ENCODE data around the gene JAZF1.
A peak's percentile ranks its signal among the peaks of the same experiment; 100 is the strongest.

The JAZF1 gene

DNA sequence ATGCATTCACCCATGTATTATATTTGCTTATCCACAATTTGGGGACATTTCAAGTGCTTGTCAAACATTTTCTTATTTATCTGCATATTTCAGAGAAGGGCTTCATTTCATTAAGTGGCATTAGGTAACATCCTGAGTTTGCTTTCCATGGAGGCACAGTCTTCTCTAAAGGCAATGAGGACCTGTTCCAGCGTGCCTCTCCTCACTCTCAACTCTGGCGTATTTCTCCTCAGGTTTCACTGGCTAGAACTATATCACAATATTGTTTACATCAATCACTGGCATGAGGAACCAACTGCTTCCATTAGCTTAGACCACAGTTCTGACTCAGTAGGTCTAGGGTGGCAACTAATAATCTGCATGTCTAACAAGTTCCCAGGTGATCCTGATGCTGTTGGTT, 263.5 kb downstream of the JAZF1 start:
- Histone ChIP-seq H3K4me1 (ENCODE audit: control insufficient read depth, low read length) (peaks cover 56% of the 10 kb centered on the region), H3K4me3 (ENCODE audit: low read length) (no peak overlapping the region), H3K9me3 (ENCODE audit: control insufficient read depth, insufficient read depth, low read length) (no peaks in the 10 kb centered on the region), H3K36me3 (ENCODE audit: control insufficient read depth, low read length) (peaks cover 12% of the 10 kb centered on the region), H3K27me3 (ENCODE audit: control insufficient read depth, low read length) (no peaks in the 10 kb centered on the region), H3K4me2 (ENCODE audit: low read length) (peak overlapping the region; percentile 77), H4K20me1 (ENCODE audit: control insufficient read depth, insufficient read depth, low read depth, low read length) (no peaks in the 10 kb centered on the region), H3K27ac (ENCODE audit: low read depth, low read length) (peak overlapping the region; percentile 62; the same call in 1 of the 2 replicates), H3K9me2 (replicated peaks; ENCODE audit: control insufficient read depth, low read length) (no peaks in the 10 kb centered on the region), H3F3A (ENCODE audit: control insufficient read depth, insufficient read depth) (peaks cover 24% of the 10 kb centered on the region), H3K79me2 (ENCODE audit: control insufficient read depth, low read length) (peaks cover 34% of the 10 kb centered on the region)
- TF ChIP-seq, protein P1, sequence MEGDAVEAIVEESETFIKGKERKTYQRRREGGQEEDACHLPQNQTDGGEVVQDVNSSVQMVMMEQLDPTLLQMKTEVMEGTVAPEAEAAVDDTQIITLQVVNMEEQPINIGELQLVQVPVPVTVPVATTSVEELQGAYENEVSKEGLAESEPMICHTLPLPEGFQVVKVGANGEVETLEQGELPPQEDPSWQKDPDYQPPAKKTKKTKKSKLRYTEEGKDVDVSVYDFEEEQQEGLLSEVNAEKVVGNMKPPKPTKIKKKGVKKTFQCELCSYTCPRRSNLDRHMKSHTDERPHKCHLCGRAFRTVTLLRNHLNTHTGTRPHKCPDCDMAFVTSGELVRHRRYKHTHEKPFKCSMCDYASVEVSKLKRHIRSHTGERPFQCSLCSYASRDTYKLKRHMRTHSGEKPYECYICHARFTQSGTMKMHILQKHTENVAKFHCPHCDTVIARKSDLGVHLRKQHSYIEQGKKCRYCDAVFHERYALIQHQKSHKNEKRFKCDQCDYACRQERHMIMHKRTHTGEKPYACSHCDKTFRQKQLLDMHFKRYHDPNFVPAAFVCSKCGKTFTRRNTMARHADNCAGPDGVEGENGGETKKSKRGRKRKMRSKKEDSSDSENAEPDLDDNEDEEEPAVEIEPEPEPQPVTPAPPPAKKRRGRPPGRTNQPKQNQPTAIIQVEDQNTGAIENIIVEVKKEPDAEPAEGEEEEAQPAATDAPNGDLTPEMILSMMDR (IDR thresholded peaks at IDR 0.05; ENCODE audit: low read depth, low read length, poor library complexity, severe bottlenecking): no peak
- no peak for TF ChIP-seq EZH2phosphoT487 (IDR thresholded peaks at IDR 0.05; ENCODE audit: borderline replicate concordance, low read length)

DNA sequence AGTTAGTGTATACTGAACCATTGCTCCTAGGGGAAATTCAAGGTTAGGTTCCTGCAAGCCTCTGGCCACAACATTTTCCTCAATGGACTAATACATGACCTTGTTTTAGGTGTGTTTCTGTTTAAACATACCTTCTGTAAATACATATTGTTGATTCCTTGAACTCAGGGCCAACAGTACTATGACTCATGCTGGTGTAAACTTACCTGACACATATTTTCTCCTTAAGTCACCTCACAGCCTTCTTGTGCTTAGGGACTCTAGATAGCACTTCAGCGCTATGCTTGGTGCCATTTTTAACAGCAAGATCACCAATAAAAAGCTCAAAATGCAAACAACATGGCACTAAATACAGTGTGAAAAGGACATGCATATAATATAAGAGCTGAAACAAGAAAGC, 264.2 kb downstream of the JAZF1 start:
- Histone ChIP-seq H3K4me2 (ENCODE audit: low read length) (no peak overlapping the region), H3K4me3 (ENCODE audit: low read length) (no peak overlapping the region), H3K36me3 (ENCODE audit: control insufficient read depth, low read length) (peaks cover 12% of the 10 kb centered on the region), H3F3A (ENCODE audit: control insufficient read depth, insufficient read depth) (peaks cover 18% of the 10 kb centered on the region), H3K4me1 (ENCODE audit: control insufficient read depth, low read length) (peaks cover 49% of the 10 kb centered on the region), H3K9me2 (replicated peaks; ENCODE audit: control insufficient read depth, low read length) (no peaks in the 10 kb centered on the region), H3K27me3 (ENCODE audit: control insufficient read depth, low read length) (no peaks in the 10 kb centered on the region), H3K27ac (ENCODE audit: low read depth, low read length) (no peak overlapping the region), H3K9me3 (ENCODE audit: control insufficient read depth, insufficient read depth, low read length) (no peaks in the 10 kb centered on the region), H3K79me2 (ENCODE audit: control insufficient read depth, low read length) (peaks cover 32% of the 10 kb centered on the region), H4K20me1 (ENCODE audit: control insufficient read depth, insufficient read depth, low read depth, low read length) (no peaks in the 10 kb centered on the region)
- TF ChIP-seq, protein P1 (IDR thresholded peaks at IDR 0.05; ENCODE audit: low read depth, low read length, poor library complexity, severe bottlenecking): no peak
- TF ChIP-seq EZH2phosphoT487 (IDR thresholded peaks at IDR 0.05; ENCODE audit: borderline replicate concordance, low read length): no peak

DNA sequence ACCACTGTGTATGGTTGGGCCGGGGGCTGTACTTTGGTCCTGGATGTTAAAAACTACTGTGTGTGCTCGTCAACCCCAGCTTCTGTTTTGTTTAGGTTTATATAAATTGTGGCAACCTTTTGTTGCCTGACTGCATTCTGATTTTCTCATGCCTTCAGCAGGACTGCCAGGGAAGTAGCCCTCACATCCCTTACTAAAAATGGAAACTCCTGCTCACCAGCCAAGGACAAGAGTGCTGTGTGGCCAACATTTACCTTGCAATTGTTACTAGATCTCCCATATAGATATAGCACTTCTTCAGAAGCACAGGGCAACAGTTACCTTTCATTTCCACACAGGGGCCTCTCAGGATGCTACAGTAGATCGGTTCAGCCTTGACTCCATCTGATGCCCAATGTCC, 266.2 kb downstream of the JAZF1 start:
- Histone ChIP-seq H3K4me1 (ENCODE audit: control insufficient read depth, low read length) (peaks cover 29% of the 10 kb centered on the region), H3K79me2 (ENCODE audit: control insufficient read depth, low read length) (peaks cover 20% of the 10 kb centered on the region), H3K9me2 (replicated peaks; ENCODE audit: control insufficient read depth, low read length) (no peaks in the 10 kb centered on the region), H3K27me3 (ENCODE audit: control insufficient read depth, low read length) (no peaks in the 10 kb centered on the region), H3K9me3 (ENCODE audit: control insufficient read depth, insufficient read depth, low read length) (no peaks in the 10 kb centered on the region), H4K20me1 (ENCODE audit: control insufficient read depth, insufficient read depth, low read depth, low read length) (no peaks in the 10 kb centered on the region), H3K4me2 (ENCODE audit: low read length) (no peak overlapping the region), H3K27ac (ENCODE audit: low read depth, low read length) (no peak overlapping the region), H3F3A (ENCODE audit: control insufficient read depth, insufficient read depth) (peaks cover 13% of the 10 kb centered on the region), H3K36me3 (ENCODE audit: control insufficient read depth, low read length) (peaks cover 12% of the 10 kb centered on the region), H3K4me3 (ENCODE audit: low read length) (no peak overlapping the region)
- no peak for TF ChIP-seq EZH2phosphoT487 (IDR thresholded peaks at IDR 0.05; ENCODE audit: borderline replicate concordance, low read length)
- TF ChIP-seq, protein P1 (IDR thresholded peaks at IDR 0.05; ENCODE audit: low read depth, low read length, poor library complexity, severe bottlenecking): no peak

All from DOHH2 (cell line).